ENCODE results near the gene LTK.

GRCh38 chr15:41491889-41492288 lies 21.7 kb downstream of the LTK start:
- no peak for TF ChIP-seq CTCF (conservative IDR thresholded peaks at IDR 0.05)
- TF ChIP-seq ZFX (IDR thresholded peaks at IDR 0.05) = no peak
